A673 (cell line): ENCODE measurements around the gene MDM1. TPM values are rescaled to one million over a fixed set of nuclear protein-coding genes. Genes with fewer than 3 reads are reported as not detected.

ENCODE experiments used
- BruUV-seq: library from RNA; stranded (reverse); fragments of 400-500 nt; replicated peaks from 2 replicates; lab custom pipeline; 2021; lab: Mats Ljungman, UMichigan
- CTCF ChIA-PET: fragments of 300-600 bp; sonication (Branson Sonifier 250); formaldehyde crosslinking; loops from one replicate; lab custom pipeline; 2022; ENCODE audit warnings: antibody characterized with exemption; lab: Charles Lee
- POLR2A ChIA-PET: fragments of 300-600 bp; sonication (Branson Sonifier 250); formaldehyde crosslinking; loops from one replicate; lab custom pipeline; 2022; ENCODE audit warnings: antibody characterized with exemption; ENCODE audit not compliant: low non-redundant PET; lab: Charles Lee
- DNase-seq: peaks from one replicate; pipeline ENCODE4 v3.0.0-alpha.2; 2015; ENCODE audit warnings: low spot score
- H3K27ac ChIP-seq: fragments of 200-600 bp; sonication (generic); 2 replicates; pipeline ENCODE4 v1.5.1; 2016; ENCODE audit warnings: mixed run types, low read depth, mild to moderate bottlenecking, mixed read lengths, antibody characterized with exemption, low read length; ENCODE audit not compliant: poor library complexity, severe bottlenecking
- H3K27me3 ChIP-seq: fragments of 200-600 bp; sonication (generic); replicated peaks from 2 replicates; pipeline ENCODE4 v1.6.1; 2017; ENCODE audit warnings: mixed run types, low read depth, mild to moderate bottlenecking, mixed read lengths, antibody characterized with exemption, low read length; ENCODE audit not compliant: insufficient read depth, poor library complexity
- H3K36me3 ChIP-seq: fragments of 200-600 bp; sonication (generic); 2 replicates; pipeline ENCODE4 v1.6.1; 2016; ENCODE audit warnings: mixed run types, mild to moderate bottlenecking, mixed read lengths, antibody characterized with exemption, low read length; ENCODE audit not compliant: insufficient read depth, poor library complexity, severe bottlenecking
- H3K4me1 ChIP-seq: fragments of 200-600 bp; sonication (generic); 2 replicates; pipeline ENCODE4 v1.6.1; 2017; ENCODE audit warnings: mixed run types, mild to moderate bottlenecking, mixed read lengths, antibody characterized with exemption, low read length; ENCODE audit not compliant: insufficient read depth, poor library complexity, severe bottlenecking
- H3K4me3 ChIP-seq: fragments of 200-600 bp; sonication (generic); 2 replicates; pipeline ENCODE4 v1.5.1; 2016; ENCODE audit warnings: low read depth, mixed run types, mild to moderate bottlenecking, mixed read lengths, low read length; ENCODE audit not compliant: poor library complexity, severe bottlenecking
- H3K9me3 ChIP-seq: fragments of 200-600 bp; sonication (generic); 2 replicates; pipeline ENCODE4 v1.6.1; 2016; ENCODE audit warnings: mixed run types, low read depth, mild to moderate bottlenecking, mixed read lengths, antibody characterized with exemption, low read length; ENCODE audit not compliant: poor library complexity, severe bottlenecking
- EZH2 ChIP-seq: fragments of 200-600 bp; sonication (generic); IDR thresholded peaks from 2 replicates; pipeline ENCODE4 v1.6.1; 2017; ENCODE audit warnings: borderline replicate concordance, low read depth, mild to moderate bottlenecking, mixed read lengths, antibody characterized with exemption, low read length; ENCODE audit not compliant: poor library complexity, severe bottlenecking
- intact Hi-C: fragments of 100-400 bp; cut with micrococcal nuclease; formaldehyde crosslinking; loops from one replicate; pipeline ENCODE4 v1.10.0; 2022; ENCODE audit not compliant: unreplicated experiment
- total RNA-seq: library from RNA; stranded (reverse); gene quantifications from 2 replicates; pipeline ENCODE4 v1.2.3, GENCODE V29; 2021
- TF ChIP-seq, protein P1 (sequence below): fragments of 300-800, 200-600 bp; sonication (generic); conservative IDR thresholded peaks from 2 replicates; pipeline ENCODE4 v1.5.1; 2017; ENCODE audit warnings: low read depth, mild to moderate bottlenecking, antibody characterized with exemption, low read length, moderate library complexity, mixed read lengths

The MDM1 gene
- total RNA-seq, 1 experiment from 2014 or later = 18.6 TPM

GRCh38 chr12:68327896-68328295, 4.3 kb downstream of the MDM1 start:
- BruUV-seq = no TSS peak
- H3K36me3 ChIP-seq = no peaks in the 10 kb centered on the region
- no peak overlapping the region for H3K4me3 ChIP-seq
- no peaks in the 10 kb centered on the region for H3K27me3 ChIP-seq
- intact Hi-C loops = no loop called here
- TF ChIP-seq EZH2 = no peak
- TF ChIP-seq, protein P1, sequence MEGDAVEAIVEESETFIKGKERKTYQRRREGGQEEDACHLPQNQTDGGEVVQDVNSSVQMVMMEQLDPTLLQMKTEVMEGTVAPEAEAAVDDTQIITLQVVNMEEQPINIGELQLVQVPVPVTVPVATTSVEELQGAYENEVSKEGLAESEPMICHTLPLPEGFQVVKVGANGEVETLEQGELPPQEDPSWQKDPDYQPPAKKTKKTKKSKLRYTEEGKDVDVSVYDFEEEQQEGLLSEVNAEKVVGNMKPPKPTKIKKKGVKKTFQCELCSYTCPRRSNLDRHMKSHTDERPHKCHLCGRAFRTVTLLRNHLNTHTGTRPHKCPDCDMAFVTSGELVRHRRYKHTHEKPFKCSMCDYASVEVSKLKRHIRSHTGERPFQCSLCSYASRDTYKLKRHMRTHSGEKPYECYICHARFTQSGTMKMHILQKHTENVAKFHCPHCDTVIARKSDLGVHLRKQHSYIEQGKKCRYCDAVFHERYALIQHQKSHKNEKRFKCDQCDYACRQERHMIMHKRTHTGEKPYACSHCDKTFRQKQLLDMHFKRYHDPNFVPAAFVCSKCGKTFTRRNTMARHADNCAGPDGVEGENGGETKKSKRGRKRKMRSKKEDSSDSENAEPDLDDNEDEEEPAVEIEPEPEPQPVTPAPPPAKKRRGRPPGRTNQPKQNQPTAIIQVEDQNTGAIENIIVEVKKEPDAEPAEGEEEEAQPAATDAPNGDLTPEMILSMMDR = no peak
- ChIA-PET POLR2A (no interaction called here), CTCF (no interaction called here)
- H3K4me1 ChIP-seq = peaks cover 10% of the 10 kb centered on the region
- no peak for DNase-seq
- no peaks in the 10 kb centered on the region for H3K9me3 ChIP-seq
- no peak overlapping the region for H3K27ac ChIP-seq

DNA sequence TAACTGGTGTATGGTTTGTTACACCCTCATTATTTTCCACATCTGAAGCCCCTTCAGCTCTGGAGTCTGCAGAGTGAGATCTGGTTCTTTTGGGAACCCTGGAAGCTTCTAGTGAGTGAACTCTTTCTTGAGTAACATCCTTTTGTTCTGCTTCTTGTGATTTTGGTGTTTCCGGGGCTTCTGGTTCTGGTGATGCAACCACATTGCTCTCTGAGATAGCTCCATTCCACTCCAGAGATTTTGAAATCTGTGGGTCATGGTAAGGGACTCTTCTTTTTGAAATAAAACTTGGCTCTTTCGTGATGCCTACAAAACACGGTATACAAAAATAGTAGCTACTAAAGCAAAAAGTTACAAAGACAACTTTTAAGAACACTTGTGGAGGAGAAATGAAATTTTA, 5.4 kb downstream of the MDM1 start:
- ChIA-PET POLR2A (no interaction called here), CTCF (no interaction called here)
- BruUV-seq = no TSS peak
- H3K36me3 ChIP-seq = no peaks in the 10 kb centered on the region
- TF ChIP-seq, protein P1 = no peak
- TF ChIP-seq EZH2 = no peak
- no peak overlapping the region for H3K27ac ChIP-seq
- H3K4me3 ChIP-seq = no peak overlapping the region
- H3K27me3 ChIP-seq = no peaks in the 10 kb centered on the region
- no peaks in the 10 kb centered on the region for H3K9me3 ChIP-seq
- H3K4me1 ChIP-seq = peaks cover 13% of the 10 kb centered on the region
- DNase-seq = no peak
- intact Hi-C loops = no loop called here

DNA sequence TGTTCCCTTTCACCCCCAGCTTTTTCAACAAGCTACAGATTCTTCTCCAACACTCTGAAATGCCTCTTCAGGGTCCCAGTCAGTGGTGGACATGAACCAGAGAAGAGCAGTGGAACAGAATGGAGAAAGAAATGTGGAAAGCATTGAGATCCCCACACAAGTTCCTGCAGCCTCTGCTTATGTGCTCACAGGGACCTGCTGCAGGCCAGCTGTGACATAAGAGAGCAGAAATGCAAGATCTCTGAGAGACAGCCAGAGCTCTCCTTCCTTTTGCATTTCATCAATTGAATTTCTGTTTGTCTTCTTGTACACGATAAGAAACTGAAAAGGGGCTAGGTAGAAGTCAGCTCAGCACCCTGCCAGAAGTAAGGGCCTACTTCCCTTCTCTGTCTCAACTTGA, 6.2 kb downstream of the MDM1 start:
- Histone ChIP-seq H3K4me1 (peaks cover 13% of the 10 kb centered on the region), H3K9me3 (no peaks in the 10 kb centered on the region), H3K27me3 (no peaks in the 10 kb centered on the region), H3K27ac (no peak overlapping the region), H3K4me3 (no peak overlapping the region), H3K36me3 (peaks cover 4% of the 10 kb centered on the region)
- ChIA-PET CTCF (no interaction called here), POLR2A (no interaction called here)
- no peak for DNase-seq
- intact Hi-C loops = no loop called here
- TF ChIP-seq, protein P1 = no peak
- TF ChIP-seq EZH2 = no peak
- no TSS peak for BruUV-seq
